Fibroblast of the aortic adventitia (primary cell): Measurements from ENCODE around the gene IGSF8. TPM values are rescaled to one million over a fixed set of nuclear protein-coding genes. Genes with fewer than 3 reads are reported as not detected.

Experiments used
- DNase-seq: peaks from one replicate; pipeline ENCODE4 v3.0.0-alpha.2; 2010; ENCODE audit warnings: low read depth
- H3K4me3 ChIP-seq: 2 replicates; pipeline ENCODE4 v1.5.1; 2011; ENCODE audit warnings: low read depth, mild to moderate bottlenecking, control low read depth, low read length, moderate library complexity
- CTCF ChIP-seq: IDR thresholded peaks from 2 replicates; pipeline ENCODE4 v1.5.1; 2011; ENCODE audit warnings: mild to moderate bottlenecking, low read length, control low read depth, inconsistent platforms; ENCODE audit not compliant: insufficient read depth
- total RNA-seq: library from RNA; depleted of rRNA; stranded (reverse); fragments of >200 nt; gene quantifications from 2 replicates; pipeline ENCODE4 v1.2.3, GENCODE V29; 2012; ENCODE audit warnings: low replicate concordance

Gene IGSF8
- total RNA-seq, 1 donor = 10.8 TPM

- DNase-seq = no peak
- H3K4me3 ChIP-seq = no peak overlapping the region
- TF ChIP-seq CTCF = no peak
Measured at GRCh38 chr1:160087118-160087662, 11.2 kb downstream of the IGSF8 start.

GRCh38 chr1:160086456-160086892 lies 11.9 kb downstream of the IGSF8 start:
- peak; percentile 34 for DNase-seq

GRCh38 chr1:160085686-160086455 lies 12.5 kb downstream of the IGSF8 start:
- TF ChIP-seq CTCF = peak; percentile 89
- peak; percentile 77 for DNase-seq
- no peak overlapping the region for H3K4me3 ChIP-seq

More at GRCh38 chr1:160086456-160086892, 11.9 kb downstream of the IGSF8 start:
- H3K4me3 ChIP-seq = no peak overlapping the region
- TF ChIP-seq CTCF = no peak

- no peak for TF ChIP-seq CTCF
- DNase-seq = no peak
- no peak overlapping the region for H3K4me3 ChIP-seq
Measured at GRCh38 chr1:160084771-160085321, 13.6 kb downstream of the IGSF8 start.

GRCh38 chr1:160083968-160084770 lies 14.2 kb downstream of the IGSF8 start:
- peak overlapping the region; percentile 48 for H3K4me3 ChIP-seq
- DNase-seq = peak; percentile 16
- TF ChIP-seq CTCF = peak; percentile 52

- DNase-seq = no peak
- no peak for TF ChIP-seq CTCF
- no peak overlapping the region for H3K4me3 ChIP-seq
Measured at GRCh38 chr1:160082926-160083325, 15.5 kb downstream of the IGSF8 start.
